HepG2 (cell line): ENCODE results near the gene RBM19. TPM values are rescaled to one million over a fixed set of nuclear protein-coding genes. Genes with fewer than 3 reads are reported as not detected.

Experiments used
- ATM ChIP-seq: fragments of 450-650 bp; IDR thresholded peaks from 2 replicates; pipeline ENCODE4 v1.7.1; 2017; ENCODE audit warnings: mild to moderate bottlenecking, borderline replicate concordance
- BRCA1 ChIP-seq: sonication (generic); formaldehyde crosslinking; IDR thresholded peaks from 2 replicates; pipeline ENCODE4 v1.4.0; 2020; ENCODE audit warnings: missing genetic modification reagents
- NFE2L1 ChIP-seq: sonication (generic); formaldehyde crosslinking; IDR thresholded peaks from 2 replicates; pipeline ENCODE4 v1.4.0; 2020; ENCODE audit warnings: missing genetic modification reagents, mild to moderate bottlenecking, borderline replicate concordance
- PRDM15 ChIP-seq: sonication (generic); formaldehyde crosslinking; IDR thresholded peaks from 2 replicates; pipeline ENCODE4 v1.4.0; 2020; ENCODE audit warnings: missing genetic modification reagents
- ZBTB14 ChIP-seq: sonication (generic); formaldehyde crosslinking; IDR thresholded peaks from 2 replicates; pipeline ENCODE4 v1.4.0; 2020; ENCODE audit warnings: missing genetic modification reagents
- ZNF660 ChIP-seq: sonication (generic); formaldehyde crosslinking; IDR thresholded peaks from 2 replicates; pipeline ENCODE4 v1.5.1; 2020; ENCODE audit warnings: mild to moderate bottlenecking, low read depth, missing genetic modification reagents, borderline replicate concordance
- ZNF878 ChIP-seq: sonication (generic); formaldehyde crosslinking; IDR thresholded peaks from 2 replicates; pipeline ENCODE4 v1.8.1; 2023; ENCODE audit warnings: mild to moderate bottlenecking, missing genetic modification reagents, moderate library complexity
- polyA plus RNA-seq, 8 experiments: library from polyadenylated mRNA; depleted of rRNA in 3 of 8; stranded (reverse) in 7 of 8; unstranded in 1 of 8; fragments of >200 nt; fragmentation: Illumina TruSeq in 4 of 8; extraction: Trizol in 4 of 8; gene quantifications; 2 replicates each; pipeline versions ENCODE4 v1.2.1 to v1.2.3, GENCODE V29; 2011 to 2016; ENCODE audit warnings: low read depth in 4 of 8, missing spikeins in 1 of 8, mixed read lengths in 1 of 8; ENCODE audit not compliant: insufficient read depth in 1 of 8
- total RNA-seq, 5 experiments: library from RNA; depleted of rRNA; stranded (reverse); fragments of >200 nt; fragmentation: Illumina TruSeq; extraction: Trizol; gene quantifications; 2 replicates each; pipeline ENCODE4 v1.2.3, GENCODE V29; 2016; ENCODE audit warnings: low read depth in 1 of 5

The RBM19 gene
- total and polyA plus RNA-seq, 2 of the 13 experiments (the other 11 are each of a cell fraction or from before 2014, with no cell fraction given), result 19.3 to 32.2 TPM

GRCh38 chr12:113796852-113797534 is 169.1 kb downstream of the RBM19 start (continued):
- TF ChIP-seq PRDM15 (CRISPR knock-in tag) (no peak), NFE2L1 (CRISPR knock-in tag) (no peak), ATM (no peak), BRCA1 (CRISPR knock-in tag) (no peak), ZNF878 (CRISPR knock-in tag) (no peak), ZBTB14 (CRISPR knock-in tag) (no peak), ZNF660 (no peak)
- TF ChIP-seq, all 625 proteins: peak for 0
